Measurements from ENCODE around the gene SYNPO2L. TPM values are rescaled to one million over a fixed set of nuclear protein-coding genes. Genes with fewer than 3 reads are reported as not detected.

The SYNPO2L gene
- total RNA-seq, 1 donor from 2014 or later = 0.27 TPM

DNA sequence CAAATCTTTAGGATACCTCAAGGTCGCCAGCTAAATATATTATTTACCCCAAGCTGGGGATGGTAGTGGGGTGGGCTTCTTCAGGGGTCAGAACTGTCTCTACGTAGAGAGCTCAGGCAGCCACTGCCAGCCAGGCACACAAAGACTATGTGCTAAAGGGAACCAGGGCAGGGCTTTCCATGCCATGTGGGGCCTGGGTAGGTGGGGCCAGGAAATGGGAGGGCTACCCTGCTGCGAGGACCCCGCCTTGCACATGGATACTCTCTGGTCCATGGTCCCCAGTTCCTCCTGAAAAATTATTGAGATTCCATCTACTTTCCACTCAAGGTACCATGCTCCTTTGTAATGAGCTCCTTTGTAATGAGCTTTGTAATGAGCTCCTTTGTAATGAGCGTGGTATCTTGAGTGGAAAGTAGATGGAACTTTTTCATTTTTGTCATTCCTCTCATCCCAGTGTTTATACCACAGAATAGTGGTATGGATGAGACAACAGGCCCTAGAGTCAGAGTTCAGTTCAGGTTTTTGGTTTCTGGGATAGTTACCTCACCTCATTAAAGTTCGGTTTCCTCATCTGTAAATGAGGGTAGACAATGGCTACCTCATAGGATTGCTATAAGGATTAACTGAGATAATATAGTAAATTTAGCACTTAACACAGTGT is 5.8 kb downstream of the SYNPO2L start:
- no peaks in the 10 kb centered on the region for H3K9me3 Mint-ChIP-seq
- H3K4me1 Mint-ChIP-seq (ENCODE audit: unreplicated experiment) = peaks cover 14% of the 10 kb centered on the region
- no peak overlapping the region for H3K4me3 Mint-ChIP-seq
- no peak overlapping the region for H3K27ac Mint-ChIP-seq
- TF ChIP-seq, protein P1, sequence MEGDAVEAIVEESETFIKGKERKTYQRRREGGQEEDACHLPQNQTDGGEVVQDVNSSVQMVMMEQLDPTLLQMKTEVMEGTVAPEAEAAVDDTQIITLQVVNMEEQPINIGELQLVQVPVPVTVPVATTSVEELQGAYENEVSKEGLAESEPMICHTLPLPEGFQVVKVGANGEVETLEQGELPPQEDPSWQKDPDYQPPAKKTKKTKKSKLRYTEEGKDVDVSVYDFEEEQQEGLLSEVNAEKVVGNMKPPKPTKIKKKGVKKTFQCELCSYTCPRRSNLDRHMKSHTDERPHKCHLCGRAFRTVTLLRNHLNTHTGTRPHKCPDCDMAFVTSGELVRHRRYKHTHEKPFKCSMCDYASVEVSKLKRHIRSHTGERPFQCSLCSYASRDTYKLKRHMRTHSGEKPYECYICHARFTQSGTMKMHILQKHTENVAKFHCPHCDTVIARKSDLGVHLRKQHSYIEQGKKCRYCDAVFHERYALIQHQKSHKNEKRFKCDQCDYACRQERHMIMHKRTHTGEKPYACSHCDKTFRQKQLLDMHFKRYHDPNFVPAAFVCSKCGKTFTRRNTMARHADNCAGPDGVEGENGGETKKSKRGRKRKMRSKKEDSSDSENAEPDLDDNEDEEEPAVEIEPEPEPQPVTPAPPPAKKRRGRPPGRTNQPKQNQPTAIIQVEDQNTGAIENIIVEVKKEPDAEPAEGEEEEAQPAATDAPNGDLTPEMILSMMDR (conservative IDR thresholded peaks at IDR 0.05) = no peak
- DNase-seq (ENCODE audit: extremely low spot score, unreplicated experiment) = no peak
- no peaks in the 10 kb centered on the region for H3K36me3 Mint-ChIP-seq
- no peaks in the 10 kb centered on the region for H3K27me3 Mint-ChIP-seq

- H3K27me3 Mint-ChIP-seq = peaks cover 4% of the 10 kb centered on the region
- peak overlapping the region; percentile 14 for H3K27ac Mint-ChIP-seq
Measured at GRCh38 chr10:73648975-73649829, 6.6 kb downstream of the SYNPO2L start.

DNA sequence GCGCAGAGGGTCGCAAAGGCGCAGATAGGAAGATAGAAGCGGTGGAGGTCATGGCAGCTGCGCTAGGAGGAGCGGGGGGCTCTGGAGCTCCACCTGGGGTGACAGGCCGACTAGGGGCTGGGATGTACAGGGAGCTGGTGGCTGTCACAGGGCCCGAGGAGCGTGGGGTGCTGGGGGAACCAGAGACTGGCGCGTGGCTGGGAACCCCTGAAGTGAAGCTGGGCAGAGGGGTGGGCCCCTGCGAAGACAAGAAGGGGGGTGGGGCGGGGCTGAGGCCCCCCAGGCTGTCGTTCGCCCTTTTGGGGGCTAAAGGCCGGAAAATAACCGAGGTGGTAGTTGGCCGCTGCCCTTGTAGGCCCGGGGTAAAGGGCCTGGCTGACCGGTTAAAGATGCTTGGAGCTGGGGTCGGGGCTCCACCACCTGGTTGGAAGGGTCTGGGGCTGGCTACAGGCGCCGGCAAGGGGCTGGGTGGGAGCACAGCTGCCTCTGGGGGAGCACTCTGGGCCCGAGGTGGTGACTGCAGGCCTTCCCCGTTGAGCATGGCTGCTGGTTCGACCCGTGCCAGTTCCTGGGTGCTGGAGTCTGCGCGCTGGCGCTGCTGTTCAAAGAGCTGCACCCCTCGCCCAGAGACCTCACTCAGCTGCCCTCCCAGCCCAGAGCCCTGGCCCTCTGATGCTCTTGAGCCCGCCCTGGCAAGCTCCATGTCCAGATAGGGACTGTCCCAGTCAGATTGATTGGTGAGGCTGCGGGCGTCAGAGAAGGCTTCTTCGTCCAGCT is 7.8 kb downstream of the SYNPO2L start:
- Mint-ChIP-seq H3K27ac (no peak overlapping the region), H3K36me3 (no peaks in the 10 kb centered on the region), H3K4me1 (ENCODE audit: unreplicated experiment) (peaks cover 20% of the 10 kb centered on the region), H3K4me3 (peak overlapping the region; percentile 83), H3K27me3 (peaks cover 6% of the 10 kb centered on the region), H3K9me3 (no peaks in the 10 kb centered on the region)
- TF ChIP-seq, protein P1 (conservative IDR thresholded peaks at IDR 0.05) = no peak
- no peak for DNase-seq (ENCODE audit: extremely low spot score, unreplicated experiment)

More at GRCh38 chr10:73648975-73649829, 6.6 kb downstream of the SYNPO2L start:
- no peak for DNase-seq (ENCODE audit: extremely low spot score, unreplicated experiment)
- H3K36me3 Mint-ChIP-seq = no peaks in the 10 kb centered on the region
- peak overlapping the region; percentile 57 for H3K4me3 Mint-ChIP-seq
- TF ChIP-seq, protein P1 (conservative IDR thresholded peaks at IDR 0.05) = no peak
- H3K4me1 Mint-ChIP-seq (ENCODE audit: unreplicated experiment) = peaks cover 16% of the 10 kb centered on the region
- H3K9me3 Mint-ChIP-seq = no peaks in the 10 kb centered on the region

DNA sequence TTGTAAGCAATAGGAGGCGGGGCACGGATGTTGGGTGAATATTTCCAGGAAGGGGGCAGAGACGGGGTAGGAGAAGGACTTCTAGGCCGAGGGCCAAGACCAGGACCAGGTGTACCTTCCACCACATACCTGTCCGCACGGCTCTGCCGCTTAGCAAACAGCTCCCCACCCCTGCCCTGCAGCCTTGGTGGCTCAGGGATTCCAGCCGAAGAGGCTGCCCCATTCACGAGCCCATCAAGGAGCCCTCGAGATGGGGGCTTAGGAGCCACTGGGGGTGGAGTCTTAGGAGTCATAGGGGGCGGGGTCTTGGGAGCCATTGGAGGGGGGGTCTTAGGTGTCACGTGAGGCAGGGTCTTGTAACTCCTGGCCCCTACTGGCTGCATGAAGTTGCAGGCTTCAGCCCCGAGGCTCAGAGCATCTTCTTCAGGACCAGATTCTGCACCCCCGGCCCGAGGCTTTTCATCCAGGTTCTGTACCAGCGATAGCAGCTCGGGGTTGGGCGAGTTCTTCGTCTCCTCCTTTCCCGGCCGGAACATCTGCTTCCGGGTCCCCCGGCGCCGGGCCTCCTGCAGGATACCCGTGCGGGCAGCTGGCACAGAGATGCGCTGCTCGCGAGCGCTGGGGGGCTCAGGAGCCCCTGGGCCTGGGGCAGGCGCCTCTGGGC is 8.5 kb downstream of the SYNPO2L start:
- Mint-ChIP-seq H3K4me1 (ENCODE audit: unreplicated experiment) (peaks cover 20% of the 10 kb centered on the region), H3K27ac (peak overlapping the region; percentile 72), H3K27me3 (peaks cover 6% of the 10 kb centered on the region), H3K36me3 (no peaks in the 10 kb centered on the region), H3K9me3 (no peaks in the 10 kb centered on the region), H3K4me3 (peak overlapping the region; percentile 83)
- no peak for DNase-seq (ENCODE audit: extremely low spot score, unreplicated experiment)
- TF ChIP-seq, protein P1 (conservative IDR thresholded peaks at IDR 0.05) = no peak

GRCh38 chr10:73646598-73647041 is 9.2 kb downstream of the SYNPO2L start:
- Mint-ChIP-seq H3K4me3 (peak overlapping the region; percentile 83), H3K4me1 (ENCODE audit: unreplicated experiment) (peaks cover 22% of the 10 kb centered on the region), H3K27ac (peak overlapping the region; percentile 72), H3K27me3 (peaks cover 6% of the 10 kb centered on the region), H3K36me3 (no peaks in the 10 kb centered on the region), H3K9me3 (no peaks in the 10 kb centered on the region)
- TF ChIP-seq, protein P1 (conservative IDR thresholded peaks at IDR 0.05) = no peak
- no peak for DNase-seq (ENCODE audit: extremely low spot score, unreplicated experiment)
